Measurements from ENCODE around the gene VAMP7. TPM values are rescaled to one million over a fixed set of nuclear protein-coding genes. Genes with fewer than 3 reads are reported as not detected.
"Not testable (repeated sequence)": the region's sequence is repeated elsewhere in the genome, so short reads cannot be mapped to it uniquely, and the experiment has no call there.

VAMP7 gene
- total RNA-seq, 4 donors from 2014 or later, result 16.5 to 44.5 (median 23.6) TPM

- Histone ChIP-seq H3K4me1 (no peaks in the 10 kb centered on the region), H3K27ac (no peak overlapping the region), H3K4me3 (no peak overlapping the region), H3K9me3 (peaks cover 0 to 10% (median 0%) of the 10 kb centered on the region in 4 donors), H3K27me3 (no peaks in the 10 kb centered on the region), H3K36me3 (no peaks in the 10 kb centered on the region)
- no peak for TF ChIP-seq POLR2A (IDR thresholded peaks at IDR 0.05)
- TF ChIP-seq, protein P1, sequence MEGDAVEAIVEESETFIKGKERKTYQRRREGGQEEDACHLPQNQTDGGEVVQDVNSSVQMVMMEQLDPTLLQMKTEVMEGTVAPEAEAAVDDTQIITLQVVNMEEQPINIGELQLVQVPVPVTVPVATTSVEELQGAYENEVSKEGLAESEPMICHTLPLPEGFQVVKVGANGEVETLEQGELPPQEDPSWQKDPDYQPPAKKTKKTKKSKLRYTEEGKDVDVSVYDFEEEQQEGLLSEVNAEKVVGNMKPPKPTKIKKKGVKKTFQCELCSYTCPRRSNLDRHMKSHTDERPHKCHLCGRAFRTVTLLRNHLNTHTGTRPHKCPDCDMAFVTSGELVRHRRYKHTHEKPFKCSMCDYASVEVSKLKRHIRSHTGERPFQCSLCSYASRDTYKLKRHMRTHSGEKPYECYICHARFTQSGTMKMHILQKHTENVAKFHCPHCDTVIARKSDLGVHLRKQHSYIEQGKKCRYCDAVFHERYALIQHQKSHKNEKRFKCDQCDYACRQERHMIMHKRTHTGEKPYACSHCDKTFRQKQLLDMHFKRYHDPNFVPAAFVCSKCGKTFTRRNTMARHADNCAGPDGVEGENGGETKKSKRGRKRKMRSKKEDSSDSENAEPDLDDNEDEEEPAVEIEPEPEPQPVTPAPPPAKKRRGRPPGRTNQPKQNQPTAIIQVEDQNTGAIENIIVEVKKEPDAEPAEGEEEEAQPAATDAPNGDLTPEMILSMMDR (IDR thresholded peaks at IDR 0.05), result no peak
- no peak for DNase-seq
These were observed 104.1 kb downstream of the VAMP7 start for GRCh38 chrX:155985208-155985607.

DNA sequence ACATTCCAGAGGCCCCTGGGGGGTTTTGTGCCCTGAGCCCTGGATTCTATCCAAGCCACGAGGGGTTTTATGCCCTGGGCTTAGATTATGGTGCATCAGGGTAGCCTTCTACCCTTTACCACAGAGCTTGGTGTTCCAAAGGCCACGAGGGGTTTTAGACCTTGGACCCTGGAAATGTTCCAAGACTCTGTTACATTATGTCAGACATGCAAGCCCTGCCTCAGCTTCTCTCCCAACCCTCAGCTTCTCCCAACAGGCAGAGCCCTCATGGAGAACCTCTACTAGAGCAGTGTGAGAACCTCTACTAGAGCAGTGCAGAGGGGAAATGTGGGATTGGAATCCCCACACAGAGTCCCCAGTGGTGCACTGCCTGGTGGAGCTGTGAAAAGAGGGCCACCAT lies 105.8 kb downstream of the VAMP7 start:
- not testable (repeated sequence) for H3K4me1 ChIP-seq, H3K27me3 ChIP-seq, DNase-seq, H3K4me3 ChIP-seq, H3K9me3 ChIP-seq, H3K36me3 ChIP-seq, H3K27ac ChIP-seq

GRCh38 chrX:155988859-155989258 lies 107.7 kb downstream of the VAMP7 start:
- no peak for DNase-seq
- H3K4me1 ChIP-seq, result no peaks in the 10 kb centered on the region
- H3K36me3 ChIP-seq, result no peaks in the 10 kb centered on the region
- TF ChIP-seq, protein P1 (IDR thresholded peaks at IDR 0.05), result no peak
- TF ChIP-seq POLR2A (IDR thresholded peaks at IDR 0.05), result no peak
- no peak overlapping the region for H3K27ac ChIP-seq
- H3K4me3 ChIP-seq, result no peak overlapping the region
- no peaks in the 10 kb centered on the region for H3K9me3 ChIP-seq
- no peaks in the 10 kb centered on the region for H3K27me3 ChIP-seq

Small RNA genes within 50 kb of the gene (small RNA-seq; reads per million reads assigned to genes)
- gene DPH3P2, result 0 reads per million in 2 donors

Other genes starting within 250 kb of the VAMP7 start
- 1 to 10 TPM; 1.3 to 7.8 (median 2.0) TPM for gene IL9R, start 116.4 kb downstream of the VAMP7 start, total RNA-seq

Data from Peyer's patch (tissue), 4 donors.